Gastrocnemius medialis (tissue), 4 donors: ENCODE measurements around the gene GALNT9.

ENCODE experiments used
- CTCF ChIP-seq, 5 experiments: fragments of 450-650 bp in 3 of 5; fragments of 200-600 bp in 2 of 5; sonication (generic) in 2 of 5; IDR thresholded peaks in 4 of 5; conservative IDR thresholded peaks in 1 of 5; 1 replicate in 4 of 5; 2 replicates in 1 of 5; pipeline ENCODE4 v1.5.1; 2016 to 2019; ENCODE audit warnings: antibody characterized with exemption in 5 of 5, mild to moderate bottlenecking in 3 of 5, moderate library complexity in 3 of 5
- POLR2A ChIP-seq, 2 donors: fragments of 450-650 bp; IDR thresholded peaks; one replicate each; pipeline ENCODE4 v1.6.1; 2017; ENCODE audit warnings: antibody characterized with exemption in 2 of 2, mild to moderate bottlenecking in 2 of 2, moderate library complexity in 2 of 2

GRCh38 chr12:132244724-132245295, 84.6 kb downstream of the GALNT9 start:
- TF ChIP-seq CTCF (IDR thresholded peaks at IDR 0.05 in 4 of 5, conservative IDR thresholded peaks at IDR 0.05 in 1 of 5): no peak
- TF ChIP-seq POLR2A (IDR thresholded peaks at IDR 0.05): no peak
